NCI-H2196 treated with DMSO at 0.1 percent for 48 hours (cell line): ENCODE measurements around the gene GNAO1.

Source experiments
- DNase-seq: peaks from one replicate; lab custom pipeline; 2025; ENCODE audit not compliant: unreplicated experiment; lab: John Stamatoyannopoulos, UW

GNAO1 gene

GRCh38 chr16:56346131-56346890, 155.0 kb downstream of the GNAO1 start:
- DNase-seq: no peak

GRCh38 chr16:56347166-56347565, 155.9 kb downstream of the GNAO1 start:
- DNase-seq: no peak

GRCh38 chr16:56347670-56348069, 156.4 kb downstream of the GNAO1 start:
- no peak for DNase-seq

DNA sequence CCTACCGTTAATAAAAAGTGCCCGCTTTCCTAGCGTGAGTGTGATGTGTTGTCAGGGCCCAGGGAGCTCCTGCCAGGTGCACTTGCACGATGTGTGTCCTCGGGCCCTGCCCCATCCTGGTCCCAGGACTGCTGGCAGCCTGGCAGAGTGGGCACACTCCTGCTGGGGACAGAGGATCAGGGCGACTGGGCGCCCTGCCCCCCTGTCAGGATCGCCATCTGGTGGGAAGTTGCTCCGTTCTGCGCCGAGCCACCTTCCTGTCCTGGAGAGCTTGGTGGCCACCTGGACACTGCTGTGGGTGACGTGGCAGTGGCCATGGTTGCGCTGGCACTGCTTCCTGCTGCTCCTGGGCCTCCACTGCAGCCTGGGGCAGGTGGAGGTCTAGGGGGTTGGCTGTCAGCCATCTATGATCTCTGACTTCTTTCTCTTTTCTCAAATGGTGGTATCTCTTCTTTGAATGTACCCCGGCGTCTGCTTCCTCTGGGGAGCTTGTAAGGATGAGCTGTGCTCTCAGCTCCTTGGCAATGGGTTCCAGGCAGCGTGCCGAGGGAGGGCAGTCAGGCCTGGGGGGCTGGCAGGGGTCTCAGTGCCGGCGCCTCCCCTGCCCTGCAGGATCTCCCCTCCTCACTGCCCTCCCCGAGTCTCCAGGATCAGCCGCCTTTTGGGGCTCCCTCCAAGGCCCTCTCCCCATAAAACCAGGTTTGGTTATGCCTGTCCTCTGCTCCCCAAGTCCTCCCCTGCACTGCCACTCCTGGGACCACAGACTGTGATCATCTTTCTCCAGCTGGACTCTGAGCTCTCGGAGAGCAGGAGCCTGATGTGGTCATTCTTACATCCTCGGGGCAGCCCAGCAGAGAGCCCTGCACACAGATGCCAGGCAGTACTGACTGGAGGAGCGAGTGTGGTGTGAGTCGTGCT, 157.1 kb downstream of the GNAO1 start:
- DNase-seq: peak; percentile 64

DNA sequence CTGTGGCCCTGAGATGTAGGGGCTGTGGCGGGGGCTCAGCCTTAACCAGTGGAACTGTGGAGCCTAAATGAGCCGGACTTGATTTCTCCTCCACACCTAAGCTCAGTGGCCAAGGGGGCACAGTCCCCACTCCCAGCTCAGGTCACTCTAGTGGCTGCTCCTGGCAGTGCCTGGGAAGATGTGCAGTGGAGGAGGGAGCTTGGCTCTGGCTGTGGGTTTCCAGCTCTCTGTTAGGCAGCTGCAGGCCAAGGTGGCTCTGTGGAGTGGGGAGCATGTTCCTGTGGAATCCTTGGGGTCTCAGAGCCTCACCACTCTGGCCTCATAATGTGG, 157.8 kb downstream of the GNAO1 start:
- DNase-seq: no peak

GRCh38 chr16:56349711-56350161, 158.4 kb downstream of the GNAO1 start:
- DNase-seq: no peak

DNA sequence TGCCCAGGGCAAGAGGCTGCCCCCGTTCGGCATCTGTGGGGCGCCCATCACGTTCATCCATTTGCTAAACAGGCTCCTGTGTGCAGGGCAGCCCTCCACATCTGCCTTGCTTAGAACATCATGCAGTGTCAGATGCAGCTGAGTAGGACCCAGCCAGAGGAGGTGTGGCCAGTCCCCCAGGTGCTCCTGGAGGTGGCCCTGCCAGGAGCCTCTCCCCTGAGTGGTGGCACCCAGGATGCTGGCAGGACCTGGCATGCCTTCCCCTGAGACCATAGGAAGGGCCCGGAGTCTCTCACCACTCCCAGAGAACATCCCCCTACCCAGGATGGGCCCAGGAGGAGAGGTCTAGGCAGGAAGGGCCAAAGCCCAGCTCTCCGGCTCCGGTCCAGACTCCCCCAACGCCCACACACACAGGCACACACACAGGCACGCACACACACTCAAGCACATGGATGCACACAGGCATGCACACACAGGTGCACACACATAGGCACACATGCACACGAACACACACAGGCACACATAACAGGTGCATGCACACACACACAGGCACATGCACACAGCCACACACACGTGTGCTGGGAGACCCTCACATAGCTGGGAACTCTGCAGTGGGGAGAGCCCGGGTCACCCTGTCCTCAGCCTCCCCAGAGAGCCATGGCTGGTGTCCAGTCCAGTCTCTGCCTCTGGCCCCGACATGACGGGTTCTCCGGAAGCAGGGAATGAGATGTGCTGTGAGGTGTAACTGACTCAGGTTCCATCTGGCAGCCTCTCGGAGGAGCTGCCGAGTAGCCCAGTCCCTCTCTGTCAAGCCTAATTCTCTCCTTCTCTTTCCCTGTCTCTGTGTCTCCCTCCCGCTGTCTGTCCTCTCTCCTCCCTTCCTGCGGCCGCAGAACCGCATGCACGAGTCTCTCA, 159.5 kb downstream of the GNAO1 start:
- DNase-seq: no peak

GRCh38 chr16:56351481-56351880, 160.2 kb downstream of the GNAO1 start:
- no peak for DNase-seq

- no peak for DNase-seq
These were observed 161.2 kb downstream of the GNAO1 start for GRCh38 chr16:56352351-56353053.

DNA sequence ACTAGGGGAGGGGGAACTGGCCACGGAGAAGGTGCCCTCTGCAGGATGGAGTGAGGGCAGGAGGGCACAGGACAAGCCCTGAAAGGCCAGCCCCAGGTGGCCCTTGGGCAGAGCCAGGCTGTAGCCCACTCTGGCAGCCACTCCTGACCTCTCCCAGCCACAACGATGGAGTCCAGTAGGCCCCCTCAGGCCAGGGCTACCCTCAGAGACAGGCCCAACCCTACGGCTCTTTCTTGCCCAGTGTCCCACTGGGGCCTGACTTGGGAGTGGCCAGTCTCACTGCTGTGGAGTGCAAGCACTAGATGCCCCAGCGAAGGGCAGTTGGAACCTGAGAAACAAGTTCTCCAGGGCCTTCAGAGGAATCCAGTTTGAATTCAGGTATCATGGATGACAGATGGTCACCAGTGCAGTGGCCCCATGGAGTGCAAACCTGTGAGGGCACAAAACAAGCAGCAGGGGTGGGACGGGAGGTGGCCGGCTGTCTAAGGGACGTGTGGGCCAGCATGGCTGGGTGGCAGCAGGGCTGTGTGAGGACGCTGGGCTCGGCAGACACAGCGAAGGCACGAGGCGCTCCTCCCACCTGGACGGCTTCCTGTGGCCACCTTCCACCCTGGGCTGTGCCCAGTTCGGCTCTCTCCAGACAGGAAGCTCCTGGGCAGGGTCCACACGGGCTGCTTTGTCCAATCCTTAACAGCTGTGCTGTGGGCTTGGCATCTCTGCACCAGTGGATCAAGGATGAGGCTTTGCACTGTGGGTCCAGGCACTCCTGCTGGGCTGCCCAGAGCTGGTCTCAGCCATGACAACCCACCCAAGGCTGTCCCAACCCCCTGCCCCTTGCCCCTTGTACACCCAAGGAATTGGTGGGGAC, 162.0 kb downstream of the GNAO1 start:
- DNase-seq: no peak

GRCh38 chr16:56354016-56354415, 162.7 kb downstream of the GNAO1 start:
- DNase-seq: no peak

DNA sequence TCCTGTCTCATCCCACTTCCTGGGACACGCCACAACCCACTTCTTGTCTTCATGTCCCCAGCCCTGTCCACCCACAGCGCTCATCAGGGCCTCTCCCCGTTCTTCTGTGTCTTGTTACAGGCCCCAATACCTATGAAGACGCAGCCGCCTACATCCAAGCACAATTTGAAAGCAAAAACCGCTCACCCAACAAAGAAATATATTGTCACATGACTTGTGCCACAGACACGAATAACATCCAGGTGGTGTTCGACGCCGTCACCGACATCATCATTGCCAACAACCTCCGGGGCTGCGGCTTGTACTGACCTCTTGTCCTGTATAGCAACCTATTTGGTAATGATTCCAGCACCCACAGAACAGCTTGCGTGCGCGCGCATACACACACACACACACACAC, 163.5 kb downstream of the GNAO1 start:
- DNase-seq: no peak

- DNase-seq: no peak
These were observed 163.9 kb downstream of the GNAO1 start for GRCh38 chr16:56355221-56355620.

GRCh38 chr16:56355786-56356275, 164.5 kb downstream of the GNAO1 start:
- no peak for DNase-seq

DNA sequence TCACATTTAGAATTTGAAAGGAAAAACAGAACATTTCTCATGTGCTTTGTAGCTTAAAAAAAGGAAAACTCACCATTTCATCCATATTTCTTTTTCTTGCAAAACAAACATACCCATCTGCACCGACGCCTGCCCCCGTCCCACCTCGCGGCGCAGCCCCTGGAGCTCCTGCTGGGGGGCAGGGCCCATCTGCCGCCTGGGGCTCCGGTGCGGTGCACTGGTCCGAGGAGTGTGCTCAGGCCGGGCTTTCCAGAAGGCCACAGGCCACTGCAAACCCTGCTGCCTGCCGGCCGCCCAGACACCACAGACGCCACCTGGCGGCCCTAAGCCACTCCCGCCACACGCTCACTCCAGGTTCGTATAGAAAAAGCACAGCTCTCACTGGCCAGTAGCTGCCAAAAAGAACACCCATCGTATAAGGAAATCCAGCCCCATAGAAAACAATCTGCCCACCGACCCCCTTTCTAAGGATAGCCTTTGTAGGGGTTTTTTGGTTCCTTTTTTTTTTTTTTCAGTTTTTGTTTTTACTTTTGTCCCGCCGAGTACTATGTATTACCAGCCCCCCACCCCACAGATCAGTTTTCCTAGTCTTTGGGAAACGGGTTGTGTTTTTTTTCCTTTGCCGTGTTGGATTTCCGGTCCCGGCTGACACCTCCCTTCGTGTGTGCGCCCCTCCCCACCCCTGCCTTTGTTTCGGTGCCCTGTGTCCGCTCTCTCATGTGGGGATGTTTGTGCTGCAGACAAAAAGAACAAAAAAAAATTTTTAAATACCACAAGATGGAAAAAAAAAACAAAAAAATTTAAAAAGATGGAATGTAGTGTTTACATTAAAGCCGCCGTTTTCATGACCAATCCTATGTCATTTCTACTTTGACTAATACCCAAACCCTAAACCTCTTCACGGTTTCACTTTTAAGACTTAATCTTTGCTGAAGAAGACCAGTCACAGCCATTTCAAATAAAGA, 165.3 kb downstream of the GNAO1 start:
- no peak for DNase-seq

GRCh38 chr16:56357241-56357764, 166.0 kb downstream of the GNAO1 start:
- no peak for DNase-seq

DNA sequence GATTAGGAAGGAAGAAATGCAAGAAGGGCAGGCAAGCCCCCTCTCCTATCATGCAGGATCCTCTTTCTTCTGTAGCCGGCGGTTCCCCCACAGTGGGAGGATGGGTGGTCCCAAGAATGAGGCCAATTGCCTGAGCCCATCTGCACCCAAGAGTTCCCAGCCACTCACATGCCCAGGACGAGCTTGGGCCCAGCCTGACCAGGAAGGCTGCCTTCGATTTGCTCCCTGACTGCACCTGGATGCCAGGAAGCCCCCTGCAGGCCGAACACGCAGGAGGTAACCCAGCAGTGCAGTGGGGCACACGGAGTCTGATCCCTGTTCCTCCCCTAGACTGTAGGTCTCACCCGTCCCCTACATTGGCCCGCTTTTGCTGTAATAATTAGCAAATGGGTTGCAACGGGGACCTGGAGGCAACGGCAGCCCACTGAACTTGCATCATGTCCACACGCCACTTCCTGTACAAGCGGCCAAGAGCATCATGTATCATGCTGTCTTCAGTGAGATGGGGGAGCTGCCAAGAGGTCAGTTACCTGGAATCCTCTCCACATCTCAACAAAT, 166.6 kb downstream of the GNAO1 start:
- no peak for DNase-seq
